ENCODE results near the gene CFHR2.
A peak's percentile ranks its signal among the peaks of the same experiment; 100 is the strongest.
"Not testable (repeated sequence)": the region's sequence is repeated elsewhere in the genome, so short reads cannot be mapped to it uniquely, and the experiment has no call there.

The CFHR2 gene

DNA sequence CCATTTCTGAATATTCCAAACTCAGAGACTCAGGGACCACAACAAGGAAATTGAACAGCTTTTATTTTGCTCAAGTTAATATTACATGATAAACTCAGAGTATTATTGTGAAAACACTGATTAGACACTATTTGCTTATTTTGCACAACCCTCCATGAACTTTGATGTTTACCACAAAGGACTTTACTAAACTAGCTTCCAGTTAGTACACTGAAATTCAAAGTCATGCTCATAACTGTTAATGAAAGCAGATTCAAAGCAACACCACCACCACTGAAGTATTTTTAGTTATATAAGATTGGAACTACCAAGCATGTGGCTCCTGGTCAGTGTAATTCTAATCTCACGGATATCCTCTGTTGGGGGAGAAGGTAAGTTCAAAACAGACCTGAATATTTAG lies at the start of gene CFHR2:
Gene CFHR2, plus strand, starts transcription at position 171 of the 400 bp plus-strand sequence. Its CDS starts 143 bp downstream, at position 314.
- DNase-seq, result not testable (repeated sequence)

DNA sequence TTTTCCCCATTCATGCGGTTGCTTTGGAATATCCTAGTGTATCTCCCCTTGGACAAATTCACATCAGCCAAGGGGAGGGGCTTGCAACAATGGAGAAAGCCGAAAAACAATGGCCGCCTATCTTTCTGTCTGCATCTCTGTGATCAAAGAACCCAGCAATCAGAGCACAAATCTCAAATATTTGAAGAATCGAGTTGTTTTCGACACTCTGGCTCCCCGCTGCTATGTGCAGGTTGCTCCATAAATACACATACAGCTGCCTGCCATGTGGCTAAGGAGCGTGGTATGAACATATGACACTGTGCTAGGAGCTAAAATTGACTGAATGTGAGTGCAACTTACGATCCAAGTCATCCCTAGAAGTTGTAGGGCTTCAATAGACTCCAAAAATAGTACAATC lies 47.2 kb upstream of the CFHR2 start:
- DNase-seq, result no peak

DNA sequence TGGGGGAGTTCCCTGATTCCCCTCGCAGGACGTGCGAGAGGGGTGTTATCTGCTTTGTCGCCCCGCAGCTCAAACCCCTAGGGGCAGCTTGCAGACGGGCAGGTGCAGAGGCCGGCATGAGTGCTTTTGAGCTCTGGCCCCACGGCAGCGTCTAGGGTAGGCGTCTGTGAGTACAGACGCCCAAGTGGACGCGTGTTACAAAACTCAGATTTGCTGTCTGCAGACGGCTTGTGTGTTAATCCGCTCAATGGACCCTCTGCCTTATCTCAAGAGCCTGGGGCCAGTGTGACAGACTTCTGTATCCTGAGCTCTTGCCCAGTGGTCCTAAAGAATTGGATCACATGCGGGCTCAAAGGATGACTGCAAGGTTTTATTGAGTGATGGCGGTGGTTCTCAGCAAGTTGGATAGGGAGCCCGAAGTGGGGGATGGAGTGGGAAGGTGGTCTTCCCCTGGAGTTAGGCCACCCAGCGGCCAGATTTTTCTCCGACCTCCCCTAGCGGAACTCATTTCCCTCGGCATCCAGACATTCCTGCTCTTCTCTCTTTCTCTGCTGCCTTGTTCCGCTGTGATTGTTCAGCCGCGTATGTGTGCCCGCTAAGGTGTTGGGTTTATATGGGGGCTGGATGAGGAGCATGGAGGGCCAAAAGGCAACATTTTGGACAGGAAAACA lies 46.2 kb upstream of the CFHR2 start:
- no peak for DNase-seq

DNA sequence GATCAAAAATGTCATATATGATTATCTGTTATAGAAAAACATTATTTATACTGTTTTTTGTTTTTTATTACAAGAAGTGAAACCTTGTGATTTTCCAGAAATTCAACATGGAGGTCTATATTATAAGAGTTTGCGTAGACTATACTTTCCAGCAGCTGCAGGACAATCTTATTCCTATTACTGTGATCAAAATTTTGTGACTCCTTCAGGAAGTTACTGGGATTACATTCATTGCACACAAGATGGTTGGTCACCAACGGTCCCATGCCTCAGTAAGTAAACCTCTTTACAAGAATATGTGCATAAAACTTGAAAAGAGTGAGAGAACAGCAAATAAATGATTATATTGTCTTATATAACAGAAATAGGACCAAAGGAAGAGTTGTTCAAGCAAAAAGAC lies 41.2 kb upstream of the CFHR2 start:
- DNase-seq, result no peak

DNA sequence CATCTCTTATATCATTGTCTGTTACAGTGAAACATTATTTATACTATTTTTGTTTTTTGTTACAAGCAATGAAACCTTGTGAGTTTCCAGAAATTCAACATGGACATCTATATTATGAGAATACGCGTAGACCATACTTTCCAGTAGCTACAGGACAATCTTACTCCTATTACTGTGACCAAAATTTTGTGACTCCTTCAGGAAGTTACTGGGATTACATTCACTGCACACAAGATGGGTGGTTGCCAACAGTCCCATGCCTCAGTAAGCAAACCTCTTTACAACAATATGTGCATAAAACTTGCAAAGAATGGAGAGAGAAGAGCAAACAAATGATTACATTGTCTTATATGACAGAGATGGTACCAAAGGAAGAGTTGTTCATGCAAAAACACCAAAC lies 33.3 kb upstream of the CFHR2 start:
- DNase-seq, result peak; percentile 1

DNA sequence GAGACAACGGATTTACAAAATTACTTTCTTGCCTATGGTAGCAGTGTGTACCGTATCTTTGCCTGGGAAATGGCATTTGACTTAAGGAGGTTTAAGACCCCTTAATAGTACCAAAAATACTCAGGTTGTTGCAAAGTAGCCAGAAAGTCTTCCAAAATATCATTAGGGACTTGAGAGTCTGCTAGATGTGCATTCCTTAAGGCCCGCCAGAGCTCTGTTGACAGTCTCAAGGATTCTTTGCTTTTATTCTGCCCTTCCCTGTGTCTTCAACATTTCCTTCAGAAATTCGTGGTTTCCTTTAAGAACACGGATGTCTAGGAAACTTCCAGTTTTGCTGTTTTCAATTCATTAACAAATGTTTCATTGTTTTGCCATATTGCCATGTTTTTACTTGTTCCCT lies 31.3 kb upstream of the CFHR2 start:
- DNase-seq, result not testable (repeated sequence)

DNA sequence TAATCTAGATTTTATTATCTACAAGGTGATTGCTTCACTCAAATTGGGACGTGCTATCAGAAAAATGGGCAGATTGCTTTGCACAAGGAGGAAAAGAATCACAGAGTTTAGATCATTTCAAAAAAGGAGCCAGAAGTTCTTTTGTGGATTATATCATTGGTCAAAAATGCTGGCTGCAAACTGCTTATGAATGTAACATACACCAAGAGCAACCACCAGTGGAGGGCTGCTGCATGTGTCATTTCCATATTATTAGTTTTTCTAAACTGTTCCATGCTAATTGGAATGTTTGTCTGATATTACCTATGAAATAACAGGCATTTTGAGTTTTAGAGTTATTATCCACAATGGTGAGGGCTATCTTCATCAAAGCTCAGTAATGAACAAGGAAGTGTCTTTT lies 16.7 kb upstream of the CFHR2 start:
- not testable (repeated sequence) for DNase-seq

DNA sequence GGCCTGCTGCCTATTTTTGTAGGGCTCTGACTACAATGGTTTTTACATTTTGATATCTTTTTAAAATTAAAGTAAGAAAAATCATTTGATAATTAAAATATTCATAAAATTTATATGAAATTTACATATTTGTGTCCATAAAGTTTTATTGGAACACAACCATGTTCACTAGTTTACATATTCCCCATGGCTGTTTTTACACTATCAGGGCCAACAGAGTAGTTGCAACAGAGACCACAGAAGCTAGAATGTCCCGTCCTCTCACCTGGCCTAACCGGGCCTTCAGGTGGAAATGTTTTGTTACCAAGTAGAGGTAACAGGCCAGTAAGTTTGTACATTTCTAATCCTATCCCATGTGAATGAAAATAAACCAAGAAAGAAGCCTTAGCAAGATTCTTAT lies 10.7 kb upstream of the CFHR2 start:
- not testable (repeated sequence) for DNase-seq

DNA sequence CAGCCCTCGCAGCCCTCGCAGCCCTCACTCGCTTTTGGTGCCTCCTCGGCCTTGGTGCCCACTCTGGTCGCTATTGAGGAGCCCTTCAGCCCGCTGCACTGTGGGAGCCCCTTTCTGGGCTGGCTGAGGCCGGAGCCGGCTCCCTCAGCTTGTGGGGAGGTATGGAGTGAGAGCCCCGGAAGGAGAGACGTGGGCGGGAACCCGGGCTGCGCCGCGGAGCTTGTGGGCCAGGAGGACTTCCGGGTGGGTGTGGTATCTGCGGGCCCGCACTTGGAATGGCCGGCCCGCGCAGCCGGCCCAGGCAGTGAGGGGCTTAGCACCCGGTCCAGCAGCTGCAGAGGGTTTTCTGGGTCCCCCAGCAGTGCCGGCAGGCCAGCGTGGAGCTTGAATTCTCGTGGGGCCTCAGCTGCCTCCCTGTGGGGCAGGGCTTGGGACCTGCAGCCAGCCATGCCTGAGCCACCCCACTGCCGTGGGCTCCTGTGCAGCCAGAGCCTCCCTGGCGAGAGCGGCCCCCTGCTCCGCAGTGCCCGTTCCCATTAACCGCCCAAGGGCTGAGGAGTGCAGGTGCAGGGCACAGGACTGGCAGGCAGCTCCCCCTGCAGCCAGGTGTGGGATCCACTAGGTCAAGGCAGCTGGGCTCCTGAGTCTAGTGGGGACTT lies 9.9 kb upstream of the CFHR2 start:
- DNase-seq, result no peak

DNA sequence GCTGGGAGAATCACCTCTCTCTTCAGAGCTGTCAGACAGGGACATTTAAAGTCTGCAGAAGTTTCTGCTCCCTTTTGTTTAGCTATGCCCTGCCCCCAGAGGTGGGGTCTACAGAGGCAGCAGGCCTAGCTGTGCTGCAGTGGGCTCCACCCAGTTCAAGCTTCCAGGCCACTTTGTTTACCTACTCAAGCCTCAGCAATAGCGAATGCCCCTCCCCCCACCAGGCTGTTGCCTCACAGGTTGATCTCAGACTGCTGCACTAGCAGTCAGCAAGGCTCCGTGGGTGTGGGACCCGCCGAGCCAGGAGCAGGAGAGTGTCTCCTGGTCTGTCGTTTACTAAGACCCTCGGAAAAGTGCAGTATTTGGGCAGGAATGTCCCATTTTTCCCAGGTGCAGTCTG lies 2.1 kb upstream of the CFHR2 start:
- not testable (repeated sequence) for DNase-seq

DNA sequence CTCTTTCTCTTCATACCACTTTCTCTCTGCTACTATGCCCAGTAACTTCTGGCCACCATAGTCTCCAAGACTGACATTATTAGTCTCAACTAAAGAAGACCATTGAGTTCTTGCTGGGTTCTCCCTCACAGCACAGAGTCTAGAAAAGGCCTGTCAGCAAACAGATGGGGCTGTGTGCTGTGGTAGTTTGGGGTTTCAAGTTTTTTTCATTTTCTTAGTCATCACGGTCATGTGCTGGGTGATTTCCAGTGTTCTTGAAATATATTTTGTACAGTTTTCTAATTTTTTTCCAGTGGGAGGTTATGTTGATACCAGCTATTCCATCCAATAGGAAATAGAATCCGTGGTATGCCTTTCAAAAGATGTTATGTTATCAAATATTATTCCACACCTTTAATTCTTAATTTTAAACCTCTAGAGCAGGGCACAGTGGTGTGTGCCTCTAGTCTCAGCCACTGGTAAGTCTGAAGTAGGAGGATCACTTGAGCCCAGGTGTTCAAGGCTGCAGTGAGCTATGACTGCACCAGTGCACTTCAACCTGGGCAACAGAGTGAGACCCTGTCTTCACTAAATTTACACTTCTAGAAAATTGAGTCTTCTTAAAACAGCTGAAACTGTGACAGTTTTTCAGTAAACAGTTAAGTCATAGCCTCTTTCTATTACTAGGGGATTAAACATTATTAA lies 8.3 kb downstream of the CFHR2 start:
- DNase-seq, result no peak

DNA sequence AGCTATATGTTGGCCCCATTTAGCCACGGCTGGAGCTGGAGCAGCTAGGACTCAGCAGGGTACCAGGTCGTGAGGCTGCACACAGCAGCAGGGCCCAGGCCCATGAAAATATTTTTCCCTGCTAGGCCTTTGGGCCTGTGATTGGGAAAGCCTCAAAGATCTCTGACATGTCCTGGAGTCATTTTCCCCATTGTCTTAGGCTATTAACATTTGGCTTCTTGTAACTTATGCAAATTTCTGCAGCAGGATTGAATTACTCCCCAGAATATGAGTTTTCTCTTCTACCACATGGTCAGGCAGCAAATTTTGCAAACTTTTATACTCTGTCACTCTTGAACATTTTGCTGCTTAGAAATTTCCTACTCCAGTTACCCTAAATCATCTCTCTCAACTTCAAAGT lies 11.2 kb downstream of the CFHR2 start:
- no peak for DNase-seq

DNA sequence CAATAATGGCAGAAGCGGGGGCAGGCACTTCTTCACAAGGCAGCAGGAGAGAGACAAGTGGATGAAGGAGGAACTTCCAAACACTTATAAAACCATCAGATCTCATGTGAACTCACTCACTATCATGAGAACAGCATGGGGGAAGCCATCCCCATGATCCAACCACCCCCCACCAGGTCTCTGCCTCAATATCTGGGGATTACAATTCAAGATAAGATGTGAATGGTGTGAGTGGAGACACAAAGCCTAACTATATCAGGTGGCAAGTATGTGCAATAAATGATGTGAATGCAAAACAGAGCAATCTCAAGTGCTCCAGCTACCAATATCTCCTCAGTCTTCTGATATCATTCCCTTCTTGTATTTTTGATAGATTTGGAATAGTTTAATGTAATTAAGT lies 12.4 kb downstream of the CFHR2 start:
- no peak for DNase-seq

DNA sequence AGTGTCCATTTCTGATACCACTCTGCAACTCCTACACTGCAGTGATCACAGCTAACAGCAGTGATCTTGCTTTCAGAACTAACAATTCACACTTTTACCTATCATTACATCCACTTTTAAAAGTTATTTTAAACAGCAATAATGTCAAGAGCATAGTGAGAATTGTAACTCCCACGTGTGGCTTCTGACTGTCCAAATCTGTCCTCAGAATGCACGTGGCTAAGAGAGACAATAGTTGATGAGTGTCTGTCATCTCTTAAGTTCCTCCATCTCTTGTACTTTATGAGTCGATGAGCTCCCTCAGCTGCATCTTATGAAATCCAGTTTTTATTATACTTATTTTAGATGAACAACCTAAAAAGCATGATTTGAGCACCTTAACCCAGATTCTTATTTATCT lies 17.3 kb downstream of the CFHR2 start:
- no peak for DNase-seq

DNA sequence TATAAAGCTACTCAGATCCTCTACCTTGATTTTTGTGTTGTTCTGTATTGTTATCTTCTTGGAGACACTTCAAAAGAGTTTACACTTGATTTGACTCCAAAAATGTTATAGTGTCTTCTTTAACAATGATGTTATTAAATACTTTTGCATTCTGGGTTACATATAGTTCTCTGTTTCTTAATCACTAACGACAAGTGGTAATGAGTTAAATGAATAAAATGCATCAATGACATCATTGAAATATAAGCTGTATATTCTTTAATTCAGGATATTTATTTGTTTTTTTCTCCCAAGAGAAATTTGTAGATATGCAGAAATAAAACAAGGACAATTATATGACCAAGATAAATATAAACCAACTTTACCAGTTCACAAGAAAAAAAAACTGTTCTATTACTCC lies 26.6 kb downstream of the CFHR2 start:
- DNase-seq, result no peak

DNA sequence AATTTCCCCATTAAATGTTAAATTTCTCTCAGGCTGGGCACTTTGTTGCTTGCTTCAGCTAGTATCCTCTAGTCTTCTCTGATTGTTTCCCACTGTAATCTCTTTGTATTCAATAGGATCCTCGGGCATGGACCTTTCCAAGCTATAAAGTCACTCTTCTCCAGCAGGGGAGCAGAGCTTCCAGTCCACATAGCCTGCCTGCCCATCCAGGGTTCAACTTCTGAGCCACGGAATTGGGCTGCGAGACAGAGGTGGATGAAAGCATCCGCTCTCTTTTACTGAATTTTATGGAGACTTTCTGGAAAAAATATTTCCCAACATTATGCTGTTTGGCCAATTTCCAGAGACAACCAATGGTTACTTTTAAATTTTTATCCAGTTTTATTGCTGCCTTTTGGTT lies 32.7 kb downstream of the CFHR2 start:
- no peak for DNase-seq

DNA sequence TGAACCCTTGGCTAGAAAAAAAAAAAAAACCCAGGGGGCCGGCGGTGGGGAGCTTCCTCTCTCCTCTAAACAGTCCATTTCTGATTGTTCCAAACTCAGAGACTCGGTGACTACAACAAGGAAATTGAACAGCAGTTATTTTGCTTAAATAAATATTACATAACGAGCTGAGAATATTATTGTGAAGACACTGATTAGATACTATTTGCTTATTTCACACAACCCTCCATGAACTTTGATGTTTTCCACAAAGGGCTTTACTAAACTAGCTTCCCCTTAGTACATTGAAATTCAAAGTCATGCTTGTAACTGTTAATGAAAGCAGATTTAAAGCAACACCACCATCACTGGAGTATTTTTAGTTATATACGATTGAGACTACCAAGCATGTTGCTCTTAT lies 33.7 kb downstream of the CFHR2 start, which contains the start of gene CFHR5:
Gene CFHR5, plus strand, starts transcription at position 279 of the 400 bp plus-strand sequence. Its CDS starts 109 bp downstream, at position 388.
- no peak for DNase-seq

DNA sequence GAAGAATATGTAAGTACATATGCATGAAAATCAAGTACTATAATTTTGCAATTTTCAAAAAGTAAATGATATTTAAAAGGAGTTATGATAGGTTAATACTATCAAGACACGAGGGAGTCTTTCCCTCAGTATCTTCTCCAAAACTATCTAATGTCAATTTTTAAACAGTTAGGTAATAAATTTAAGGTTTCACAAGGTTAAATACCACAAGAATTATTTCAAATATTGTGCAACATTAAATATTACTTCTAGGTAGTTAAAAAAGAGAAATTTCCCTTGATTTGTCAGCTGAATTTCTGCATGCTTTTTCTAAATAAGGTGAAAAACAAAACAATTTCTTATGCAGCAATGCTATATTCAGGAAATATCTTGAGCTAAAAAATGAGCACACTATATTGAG lies 37.3 kb downstream of the CFHR2 start:
- no peak for DNase-seq

DNA sequence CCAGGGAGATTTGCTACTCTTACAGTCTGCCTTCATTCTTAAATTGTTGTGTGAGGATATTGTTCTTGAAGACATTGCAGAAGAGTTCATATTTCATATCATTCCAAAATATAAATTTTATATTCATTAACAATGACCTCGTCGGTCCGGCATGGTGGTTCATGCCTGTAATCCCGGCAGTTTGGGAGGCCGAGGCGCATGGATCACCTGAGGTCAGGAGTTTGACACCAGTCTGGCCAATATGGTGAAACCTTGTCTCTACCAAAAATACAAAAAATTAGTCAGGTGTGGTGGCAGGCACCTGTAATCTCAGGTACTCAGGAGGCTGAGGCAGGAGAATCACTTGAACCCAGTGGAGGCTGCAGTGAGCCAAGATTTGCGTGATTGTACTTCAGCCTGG lies 38.7 kb downstream of the CFHR2 start:
- DNase-seq, result not testable (repeated sequence)

DNA sequence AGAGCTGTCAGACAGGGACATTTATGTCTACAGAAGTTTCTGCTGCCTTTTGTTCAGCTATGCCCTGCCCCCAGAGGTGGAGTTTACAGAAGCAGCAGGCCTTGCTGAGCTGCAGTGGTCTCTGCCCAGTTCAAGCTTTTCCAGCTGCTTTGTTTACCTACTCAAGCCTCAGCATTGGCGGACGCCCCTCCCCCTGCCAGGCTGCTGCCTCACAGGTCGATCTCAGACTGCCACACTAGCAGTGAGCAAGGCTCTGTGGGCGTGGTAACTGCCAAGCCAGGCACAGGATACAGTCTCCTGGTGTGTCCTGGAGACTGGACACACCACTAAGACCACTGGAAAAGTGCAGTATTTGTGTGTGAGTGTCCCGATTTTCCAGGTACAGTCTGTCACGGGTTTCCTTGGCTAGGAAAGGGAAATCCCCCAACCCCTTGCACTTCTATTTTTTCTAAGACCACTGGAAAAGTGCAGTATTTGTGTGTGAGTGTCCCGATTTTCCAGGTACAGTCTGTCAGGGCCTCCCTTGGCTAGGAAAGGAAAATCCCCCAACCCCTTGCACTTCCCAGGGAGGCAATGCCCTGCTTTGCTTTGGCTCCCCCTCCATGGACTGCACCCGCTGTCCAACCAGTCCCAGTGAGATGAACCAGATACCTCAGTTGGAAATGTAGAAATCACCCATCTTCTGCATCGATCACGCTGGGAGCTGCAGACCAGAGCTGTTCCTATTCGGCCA lies 48.5 kb downstream of the CFHR2 start:
- DNase-seq, result not testable (repeated sequence)

DNA sequence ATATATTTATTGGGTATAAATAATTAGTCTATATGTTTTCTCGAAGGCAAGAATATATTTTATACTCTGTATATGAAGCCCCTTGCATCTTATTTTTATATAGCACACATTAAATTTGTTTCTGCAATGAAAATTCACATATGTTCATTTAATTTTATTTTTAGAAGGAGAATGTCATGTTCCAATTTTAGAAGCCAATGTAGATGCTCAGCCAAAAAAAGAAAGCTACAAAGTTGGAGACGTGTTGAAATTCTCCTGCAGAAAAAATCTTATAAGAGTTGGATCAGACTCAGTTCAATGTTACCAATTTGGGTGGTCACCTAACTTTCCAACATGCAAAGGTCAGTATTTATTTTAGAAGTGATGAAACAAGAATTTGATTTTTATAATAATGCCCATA lies 50.4 kb downstream of the CFHR2 start:
- DNase-seq, result no peak

DNA sequence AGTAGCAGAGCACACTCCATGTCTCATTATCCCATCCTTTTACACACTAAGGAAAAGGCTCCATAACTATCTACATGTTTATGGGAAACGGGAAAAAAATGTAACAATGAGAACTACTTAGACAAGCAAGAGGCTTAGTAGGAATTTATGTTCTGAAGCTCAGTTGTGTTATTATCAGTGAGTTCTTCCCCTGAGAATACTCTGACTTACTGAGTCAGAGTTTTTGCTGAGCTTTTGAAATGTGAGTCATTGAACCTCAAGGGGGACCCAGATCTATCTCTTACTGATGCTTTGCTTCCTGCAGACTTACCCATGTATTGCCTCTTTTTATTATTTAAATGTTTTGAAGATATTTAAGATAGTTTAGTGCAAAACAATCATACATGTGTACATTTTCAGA lies 53.9 kb downstream of the CFHR2 start:
- DNase-seq, result peak; percentile 2

DNA sequence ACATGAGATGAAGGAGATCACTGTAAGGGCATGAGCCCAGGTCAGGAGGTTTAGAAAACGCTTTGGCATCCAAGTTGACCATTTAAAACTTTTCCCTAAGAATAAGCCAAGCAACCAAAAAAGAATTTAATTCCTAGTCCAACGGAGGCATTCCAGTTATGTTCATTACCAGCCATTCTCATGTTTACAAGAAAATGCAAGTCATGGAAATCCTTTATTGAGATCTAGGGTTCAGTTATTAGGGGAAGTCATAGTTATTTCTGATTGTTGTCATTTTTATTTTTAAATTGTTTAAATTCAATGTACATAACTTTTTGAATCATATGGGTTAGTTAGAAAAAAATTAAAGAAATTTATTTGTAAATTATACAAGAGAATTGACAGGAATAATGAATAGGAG lies 58.3 kb downstream of the CFHR2 start:
- no peak for DNase-seq
